GM12878 (cell line): ENCODE results near the gene CDH5. TPM values are rescaled to one million over a fixed set of nuclear protein-coding genes. Genes with fewer than 3 reads are reported as not detected.

Experiments used
- ATAC-seq: fragments of 200-7000 bp; cut with Tn5 transposase; 3 replicates; pipeline ENCODE4 v1.9.1; 2020; ENCODE audit warnings: mild to moderate bottlenecking, moderate library complexity
- BruUV-seq: library from RNA; stranded (reverse); fragments of 400-500 nt; replicated peaks from 2 replicates; lab custom pipeline; 2021; lab: Mats Ljungman, UMichigan
- CTCF ChIA-PET: fragments of 300-600 bp; sonication (Branson Sonifier 250); formaldehyde crosslinking; extraction: SDS; loops from one replicate; lab custom pipeline; 2021; ENCODE audit warnings: inconsistent platforms; lab: Yijun Ruan, JAX
- POLR2A ChIA-PET: fragments of 350-600 bp; formaldehyde crosslinking; extraction: SDS; loops from one replicate; lab custom pipeline; 2021; ENCODE audit warnings: inconsistent platforms; lab: Charles Lee
- RAD21 ChIA-PET: fragments of 300-600 bp; sonication (Branson Sonifier 250); formaldehyde crosslinking; loops from one replicate; lab custom pipeline; 2023; ENCODE audit warnings: antibody characterized with exemption; ENCODE audit not compliant: unreplicated experiment; lab: Charles Lee
- SMC1A ChIA-PET: fragments of 300-600 bp; sonication (Branson Sonifier 250); formaldehyde crosslinking; loops from one replicate; lab custom pipeline; 2023; ENCODE audit not compliant: unreplicated experiment, uncharacterized antibody; lab: Charles Lee
- DNase-seq: peaks from one replicate; pipeline ENCODE4 v3.0.0-alpha.2; 2011; ENCODE audit warnings: low read depth, low spot score
- FAIRE-seq: peaks from 3 replicates; lab custom pipeline; 2011; peaks lifted over from hg19 to GRCh38; lab: Jason Lieb, UNC
- H2AFZ ChIP-seq: 2 replicates; pipeline ENCODE4 v1.6.0; 2011; ENCODE audit warnings: low read depth, low read length, control low read depth; ENCODE audit not compliant: control insufficient read depth
- H3K27ac ChIP-seq: 2 replicates; pipeline ENCODE4 v1.5.1; 2011; ENCODE audit warnings: control low read depth; ENCODE audit not compliant: control insufficient read depth, insufficient read depth
- H3K27me3 ChIP-seq, 2 experiments: replicated peaks in 1 of 2; 2 replicates each; pipeline versions ENCODE4 v1.6.0 to v1.6.1; 2011; ENCODE audit warnings: low read length in 1 of 2; ENCODE audit not compliant: control insufficient read depth in 2 of 2, insufficient read depth in 2 of 2
- H3K36me3 ChIP-seq, 2 experiments: 2 replicates each; pipeline ENCODE4 v1.5.1; 2011; ENCODE audit warnings: low read length in 1 of 2; ENCODE audit not compliant: control insufficient read depth in 2 of 2, insufficient read depth in 2 of 2
- H3K4me1 ChIP-seq: 2 replicates; pipeline ENCODE4 v1.6.1; 2011; ENCODE audit warnings: mild to moderate bottlenecking, low read length, moderate library complexity, mixed read lengths; ENCODE audit not compliant: control insufficient read depth, insufficient read depth
- H3K4me2 ChIP-seq: 2 replicates; pipeline ENCODE4 v1.6.0; 2011; ENCODE audit warnings: control low read depth; ENCODE audit not compliant: control insufficient read depth, insufficient read depth
- H3K4me3 ChIP-seq: fragments of 200-600 bp; sonication (generic); 2 replicates; pipeline ENCODE4 v1.5.1; 2016
- H3K79me2 ChIP-seq: 2 replicates; pipeline ENCODE4 v1.6.0; 2011; ENCODE audit warnings: low read length; ENCODE audit not compliant: control insufficient read depth, insufficient read depth
- H3K9ac ChIP-seq: 2 replicates; pipeline ENCODE4 v1.8.0; 2011; ENCODE audit warnings: low read length, control low read depth, mixed read lengths; ENCODE audit not compliant: control insufficient read depth, insufficient read depth
- H3K9me3 ChIP-seq: replicated peaks from 3 replicates; pipeline ENCODE4 v1.5.1; 2011; ENCODE audit warnings: mild to moderate bottlenecking, low read length; ENCODE audit not compliant: control insufficient read depth, insufficient read depth
- H4K20me1 ChIP-seq: 2 replicates; pipeline ENCODE4 v1.6.0; 2011; ENCODE audit not compliant: control insufficient read depth, insufficient read depth
- ATF2 ChIP-seq: IDR thresholded peaks from 2 replicates; pipeline ENCODE4 v1.6.1; 2012; ENCODE audit warnings: low read length, inconsistent platforms
- CTCF ChIP-seq, 3 experiments: IDR thresholded peaks in 2 of 3; conservative IDR thresholded peaks in 1 of 3; 2 replicates each; pipeline ENCODE4 v1.5.1; 2011; ENCODE audit warnings: low read depth in 3 of 3, low read length in 3 of 3, mild to moderate bottlenecking in 3 of 3, control low read depth in 2 of 3, moderate library complexity in 2 of 3, inconsistent platforms in 1 of 3, mixed read lengths in 1 of 3; ENCODE audit not compliant: control insufficient read depth in 2 of 3, insufficient read depth in 1 of 3; ENCODE audit errors: extremely low read depth in 1 of 3
- E4F1 ChIP-seq: fragments of 450-650 bp; IDR thresholded peaks from 2 replicates; pipeline ENCODE4 v1.6.1; 2018; ENCODE audit warnings: borderline replicate concordance, mild to moderate bottlenecking; ENCODE audit not compliant: partially characterized antibody
- EP300 ChIP-seq, 2 experiments: fragments of 150-350 bp in 1 of 2; IDR thresholded peaks; 2 replicates each; pipeline ENCODE4 v1.6.1; 2011 to 2012; ENCODE audit warnings: low read depth in 2 of 2, low read length in 2 of 2, borderline replicate concordance in 1 of 2, improper control_type of control experiment in 1 of 2, inconsistent platforms in 1 of 2; ENCODE audit not compliant: control insufficient read depth in 1 of 2
- LARP7 ChIP-seq: fragments of 450-650 bp; IDR thresholded peaks from 2 replicates; pipeline ENCODE4 v1.6.1; 2017; ENCODE audit warnings: mild to moderate bottlenecking
- MYB ChIP-seq: fragments of 150-350 bp; IDR thresholded peaks from 2 replicates; pipeline ENCODE4 v1.6.1; 2014; ENCODE audit warnings: mild to moderate bottlenecking, low read depth, low read length, borderline replicate concordance
- USF1 ChIP-seq: IDR thresholded peaks from 2 replicates; pipeline ENCODE4 v1.6.1; 2011; ENCODE audit warnings: borderline replicate concordance, low read depth, mild to moderate bottlenecking, moderate library complexity, mixed read lengths, low read length; ENCODE audit not compliant: insufficient read depth; ENCODE audit errors: extremely low read length
- USF2 ChIP-seq: IDR thresholded peaks from 2 replicates; pipeline ENCODE4 v1.6.1; 2011; ENCODE audit warnings: low read depth, low read length, improper control_type of control experiment, borderline replicate concordance
- YY1 ChIP-seq: IDR thresholded peaks from 2 replicates; pipeline ENCODE4 v1.6.1; 2011; ENCODE audit warnings: low read depth, mild to moderate bottlenecking, low read length
- ZBED1 ChIP-seq: IDR thresholded peaks from 2 replicates; pipeline ENCODE4 v1.6.1; 2016; ENCODE audit warnings: borderline replicate concordance
- ZNF274 ChIP-seq: IDR thresholded peaks from one replicate; pipeline ENCODE4 v1.8.0; 2011; ENCODE audit not compliant: insufficient read length, insufficient read depth
- ZNF687 ChIP-seq: fragments of 450-650 bp; IDR thresholded peaks from 2 replicates; pipeline ENCODE4 v1.6.1; 2017; ENCODE audit warnings: mild to moderate bottlenecking, moderate library complexity
- in situ Hi-C: fragments of 300-500 bp; cut with MboI; formaldehyde crosslinking; loops from 9 replicates; pipeline ENCODE4 v1.14.3; 2018; ENCODE audit warnings: mixed read lengths
- intact Hi-C: fragments of 100-400 bp; cut with micrococcal nuclease; formaldehyde crosslinking; loops from one replicate; pipeline ENCODE4 v1.14.2; 2022; ENCODE audit not compliant: unreplicated experiment
- polyA plus RNA-seq, 11 experiments: library from polyadenylated mRNA; depleted of rRNA in 4 of 11; unstranded in 6 of 11; stranded (reverse) in 5 of 11; fragments of >200 nt; fragmentation: Nextera tagmentation in 4 of 11; fragmentation: Illumina TruSeq in 1 of 11; extraction: Ambion mirVana in 4 of 11; extraction: Trizol in 1 of 11; gene quantifications; 1 replicate in 1 of 11; 2 replicates in 10 of 11; pipeline versions ENCODE4 v1.2.1 to v1.2.3, GENCODE V29; 2011 to 2016; ENCODE audit warnings: inconsistent platforms in 2 of 11, missing spikeins in 2 of 11, low read depth in 1 of 11
- total RNA-seq, 4 experiments: library from RNA; depleted of rRNA in 3 of 4; stranded (reverse); fragments of >200 nt in 3 of 4; fragmentation: Illumina TruSeq in 1 of 4; extraction: Trizol in 1 of 4; gene quantifications; 2 replicates each; pipeline versions ENCODE4 v1.2.1 to v1.2.3, GENCODE V29; 2013 to 2021

The CDH5 gene
- total and polyA plus RNA-seq, 10 of the 15 experiments (the other 5 are each of a cell fraction or from before 2014, with no cell fraction given), result not detected

GRCh38 chr16:66447491-66447890 is 81.0 kb downstream of the CDH5 start:
- TF ChIP-seq ZNF274, result no peak
- TF ChIP-seq MYB, result no peak
- no peak for TF ChIP-seq ATF2
- TF ChIP-seq USF1, result no peak
- no peak for TF ChIP-seq YY1
- no peak for TF ChIP-seq USF2
- TF ChIP-seq EP300 (IDR thresholded peaks at IDR 0.05; ENCODE audit: borderline replicate concordance in 1 of 2, control insufficient read depth in 1 of 2, low read depth in 2 of 2, low read length in 2 of 2), result no peak
- TF ChIP-seq E4F1, result no peak
- TF ChIP-seq CTCF (IDR thresholded peaks at IDR 0.05 in 2 of 3, conservative IDR thresholded peaks at IDR 0.05 in 1 of 3; ENCODE audit: control insufficient read depth in 2 of 3, extremely low read depth in 1 of 3, insufficient read depth in 1 of 3, low read depth in 3 of 3, low read length in 3 of 3), result no peak
- no peak for TF ChIP-seq ZBED1
- no peak for TF ChIP-seq ZNF687
- no peak for TF ChIP-seq LARP7
- no peak overlapping the region for H2AFZ ChIP-seq
- ATAC-seq, result no peak
- H3K27ac ChIP-seq, result no peak overlapping the region
- no peaks in the 10 kb centered on the region for H3K36me3 ChIP-seq
- no peak overlapping the region for H3K9ac ChIP-seq
- no peaks in the 10 kb centered on the region for H3K79me2 ChIP-seq
- CTCF ChIA-PET, result no interaction called here
- no peak overlapping the region for H3K4me2 ChIP-seq
- in situ Hi-C loops (no loop called here), intact Hi-C loops (no loop called here)
- H4K20me1 ChIP-seq, result no peaks in the 10 kb centered on the region
- BruUV-seq, result no TSS peak
- no peaks in the 10 kb centered on the region for H3K9me3 ChIP-seq
- H3K27me3 ChIP-seq, result peaks cover 2 to 3% of the 10 kb centered on the region in 2 experiments
- no peaks in the 10 kb centered on the region for H3K4me1 ChIP-seq
- DNase-seq, result no peak
- RAD21 ChIA-PET, result no interaction called here
- SMC1A ChIA-PET, result no interaction called here
- FAIRE-seq, result no peak
- H3K4me3 ChIP-seq, result no peak overlapping the region
- POLR2A ChIA-PET, result no interaction called here
